Right renal cortex interstitium (tissue), 3 donors: ENCODE measurements around the gene LCLAT1. TPM values are rescaled to one million over a fixed set of nuclear protein-coding genes. Genes with fewer than 3 reads are reported as not detected.
"Not testable (repeated sequence)": the region's sequence is repeated elsewhere in the genome, so short reads cannot be mapped to it uniquely, and the experiment has no call there.

ENCODE experiments used
- DNase-seq, 3 donors: peaks; one replicate each; pipeline ENCODE4 v3.0.0-alpha.2; 2013; ENCODE audit warnings: low read depth in 3 of 3, low spot score in 2 of 3
- polyA plus RNA-seq, 3 donors: library from polyadenylated mRNA; unstranded; fragments of 120-200 nt; gene quantifications; one replicate each; pipeline ENCODE4 v1.2.1, GENCODE V29; 2013; ENCODE audit not compliant: insufficient read length in 3 of 3

The LCLAT1 gene
- polyA plus RNA-seq, 3 donors = 19.6 to 20.5 (median 20.1) TPM

GRCh38 chr2:30512243-30512886, 65.3 kb downstream of the LCLAT1 start:
- DNase-seq = no peak

GRCh38 chr2:30513649-30514048, 66.6 kb downstream of the LCLAT1 start:
- not testable (repeated sequence) for DNase-seq

GRCh38 chr2:30514134-30514847, 67.2 kb downstream of the LCLAT1 start:
- DNase-seq = no peak

- DNase-seq = no peak
Observed at GRCh38 chr2:30514848-30515435, 67.9 kb downstream of the LCLAT1 start.

GRCh38 chr2:30516166-30516565, 69.1 kb downstream of the LCLAT1 start:
- no peak for DNase-seq

- no peak for DNase-seq
Observed at GRCh38 chr2:30519796-30520195, 72.8 kb downstream of the LCLAT1 start.

GRCh38 chr2:30522421-30522820, 75.4 kb downstream of the LCLAT1 start:
- no peak for DNase-seq

- DNase-seq = no peak
Observed at GRCh38 chr2:30527411-30527810, 80.4 kb downstream of the LCLAT1 start.

GRCh38 chr2:30527859-30528258, 80.8 kb downstream of the LCLAT1 start:
- DNase-seq = no peak

GRCh38 chr2:30530346-30530745, 83.3 kb downstream of the LCLAT1 start:
- DNase-seq = no peak

GRCh38 chr2:30541680-30542079, 94.6 kb downstream of the LCLAT1 start:
- DNase-seq = no peak

GRCh38 chr2:30545875-30546274, 98.8 kb downstream of the LCLAT1 start:
- DNase-seq = no peak

GRCh38 chr2:30548386-30548785, 101.3 kb downstream of the LCLAT1 start:
- no peak for DNase-seq

GRCh38 chr2:30549096-30549495, 102.0 kb downstream of the LCLAT1 start:
- DNase-seq = no peak

- no peak for DNase-seq
Observed at GRCh38 chr2:30559544-30560275, 112.7 kb downstream of the LCLAT1 start.

GRCh38 chr2:30561349-30561748, 114.3 kb downstream of the LCLAT1 start:
- DNase-seq = no peak

GRCh38 chr2:30565851-30566358, 118.9 kb downstream of the LCLAT1 start:
- DNase-seq = no peak

GRCh38 chr2:30566631-30567030, 119.6 kb downstream of the LCLAT1 start:
- DNase-seq = no peak

- no peak for DNase-seq
Observed at GRCh38 chr2:30567317-30567716, 120.3 kb downstream of the LCLAT1 start.

- DNase-seq = no peak
Observed at GRCh38 chr2:30569946-30570345, 122.9 kb downstream of the LCLAT1 start.

- no peak for DNase-seq
Observed at GRCh38 chr2:30577151-30577550, 130.1 kb downstream of the LCLAT1 start.
